MM.1S (cell line): ENCODE measurements around the gene C2CD2.
A peak's percentile ranks its signal among the peaks of the same experiment; 100 is the strongest.

Experiments
- DNase-seq: peaks from one replicate; pipeline ENCODE4 v3.0.0-alpha.2; 2015
- H2AFZ ChIP-seq: fragments of 300-600 bp; sonication (generic); 2 replicates; pipeline ENCODE4 v1.6.0; 2016; ENCODE audit warnings: antibody characterized with exemption, low read length
- H3F3A ChIP-seq: fragments of 300-600 bp; sonication (generic); 2 replicates; pipeline ENCODE4 v1.6.1; 2016; ENCODE audit warnings: mild to moderate bottlenecking, antibody characterized with exemption, low read length, moderate library complexity, mixed read lengths; ENCODE audit not compliant: insufficient read depth
- H3K27ac ChIP-seq: fragments of 300-600 bp; sonication (generic); 2 replicates; pipeline ENCODE4 v1.5.1; 2016; ENCODE audit warnings: mild to moderate bottlenecking, low read length
- H3K27me3 ChIP-seq: fragments of 300-600 bp; sonication (generic); replicated peaks from 2 replicates; pipeline ENCODE4 v1.6.0; 2016; ENCODE audit warnings: low read length; ENCODE audit not compliant: insufficient read depth
- H3K36me3 ChIP-seq: fragments of 300-600 bp; sonication (generic); replicated peaks from 2 replicates; pipeline ENCODE4 v1.6.1; 2016; ENCODE audit warnings: mild to moderate bottlenecking, low read length, mixed read lengths; ENCODE audit not compliant: insufficient read depth
- H3K4me1 ChIP-seq: fragments of 300-600 bp; sonication (generic); 2 replicates; pipeline ENCODE4 v1.6.1; 2016; ENCODE audit warnings: low read length, mixed read lengths
- H3K4me2 ChIP-seq: fragments of 300-600 bp; sonication (generic); 2 replicates; pipeline ENCODE4 v1.6.0; 2016; ENCODE audit warnings: low read depth, low read length
- H3K4me3 ChIP-seq: fragments of 300-600 bp; sonication (generic); 2 replicates; pipeline ENCODE4 v1.5.1; 2016; ENCODE audit warnings: low read length, mixed read lengths
- H3K79me2 ChIP-seq: fragments of 300-600 bp; sonication (generic); 2 replicates; pipeline ENCODE4 v1.6.1; 2016; ENCODE audit warnings: mixed run types, low read length, mixed read lengths
- H3K9ac ChIP-seq: fragments of 300-600 bp; sonication (generic); 2 replicates; pipeline ENCODE4 v1.6.1; 2016; ENCODE audit warnings: low read length, mixed read lengths
- H3K9me2 ChIP-seq: fragments of 300-600 bp; sonication (generic); replicated peaks from 2 replicates; pipeline ENCODE4 v1.6.1; 2016; ENCODE audit warnings: mild to moderate bottlenecking, low read length, mixed read lengths; ENCODE audit not compliant: insufficient read depth
- H3K9me3 ChIP-seq: fragments of 300-600 bp; sonication (generic); replicated peaks from 2 replicates; pipeline ENCODE4 v1.6.1; 2016; ENCODE audit warnings: mild to moderate bottlenecking, low read length, mixed read lengths; ENCODE audit not compliant: insufficient read depth
- H4K20me1 ChIP-seq: fragments of 300-600 bp; sonication (generic); 2 replicates; pipeline ENCODE4 v1.6.1; 2016; ENCODE audit warnings: mild to moderate bottlenecking, low read length, moderate library complexity, mixed read lengths; ENCODE audit not compliant: insufficient read depth
- EZH2 ChIP-seq: fragments of 300-600 bp; sonication (generic); optimal IDR thresholded peaks from 2 replicates; pipeline ENCODE3; 2017; ENCODE audit warnings: low read depth, mild to moderate bottlenecking, antibody characterized with exemption, low read length, mixed read lengths
- EZH2phosphoT487 ChIP-seq: fragments of 300-600 bp; sonication (generic); IDR thresholded peaks from 2 replicates; pipeline ENCODE4 v1.6.1; 2018; ENCODE audit warnings: antibody characterized with exemption, low read length
- TF ChIP-seq, protein P1 (sequence below): fragments of 300-600 bp; sonication (generic); IDR thresholded peaks from 2 replicates; pipeline ENCODE4 v1.5.1; 2016; ENCODE audit warnings: antibody characterized with exemption, low read length, mixed read lengths

The C2CD2 gene

GRCh38 chr21:41873426-41873825, 80.4 kb downstream of the C2CD2 start:
- H3K27ac ChIP-seq: peak overlapping the region; percentile 22; the same call in 1 of the 2 replicates
- H2AFZ ChIP-seq: no peak overlapping the region
- peaks cover 16% of the 10 kb centered on the region for H3F3A ChIP-seq
- H4K20me1 ChIP-seq: no peaks in the 10 kb centered on the region
- H3K4me2 ChIP-seq: peak overlapping the region; percentile 2; the same call in 1 of the 2 replicates
- no peaks in the 10 kb centered on the region for H3K36me3 ChIP-seq
- H3K4me3 ChIP-seq: no peak overlapping the region
- H3K79me2 ChIP-seq: peaks cover 45% of the 10 kb centered on the region
- no peak for TF ChIP-seq EZH2phosphoT487
- no peak for TF ChIP-seq EZH2
- TF ChIP-seq, protein P1, sequence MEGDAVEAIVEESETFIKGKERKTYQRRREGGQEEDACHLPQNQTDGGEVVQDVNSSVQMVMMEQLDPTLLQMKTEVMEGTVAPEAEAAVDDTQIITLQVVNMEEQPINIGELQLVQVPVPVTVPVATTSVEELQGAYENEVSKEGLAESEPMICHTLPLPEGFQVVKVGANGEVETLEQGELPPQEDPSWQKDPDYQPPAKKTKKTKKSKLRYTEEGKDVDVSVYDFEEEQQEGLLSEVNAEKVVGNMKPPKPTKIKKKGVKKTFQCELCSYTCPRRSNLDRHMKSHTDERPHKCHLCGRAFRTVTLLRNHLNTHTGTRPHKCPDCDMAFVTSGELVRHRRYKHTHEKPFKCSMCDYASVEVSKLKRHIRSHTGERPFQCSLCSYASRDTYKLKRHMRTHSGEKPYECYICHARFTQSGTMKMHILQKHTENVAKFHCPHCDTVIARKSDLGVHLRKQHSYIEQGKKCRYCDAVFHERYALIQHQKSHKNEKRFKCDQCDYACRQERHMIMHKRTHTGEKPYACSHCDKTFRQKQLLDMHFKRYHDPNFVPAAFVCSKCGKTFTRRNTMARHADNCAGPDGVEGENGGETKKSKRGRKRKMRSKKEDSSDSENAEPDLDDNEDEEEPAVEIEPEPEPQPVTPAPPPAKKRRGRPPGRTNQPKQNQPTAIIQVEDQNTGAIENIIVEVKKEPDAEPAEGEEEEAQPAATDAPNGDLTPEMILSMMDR: no peak
- DNase-seq: no peak
- no peaks in the 10 kb centered on the region for H3K27me3 ChIP-seq
- H3K4me1 ChIP-seq: peaks cover 22% of the 10 kb centered on the region
- H3K9ac ChIP-seq: no peak overlapping the region
- H3K9me3 ChIP-seq: no peaks in the 10 kb centered on the region
- H3K9me2 ChIP-seq: no peaks in the 10 kb centered on the region

DNA sequence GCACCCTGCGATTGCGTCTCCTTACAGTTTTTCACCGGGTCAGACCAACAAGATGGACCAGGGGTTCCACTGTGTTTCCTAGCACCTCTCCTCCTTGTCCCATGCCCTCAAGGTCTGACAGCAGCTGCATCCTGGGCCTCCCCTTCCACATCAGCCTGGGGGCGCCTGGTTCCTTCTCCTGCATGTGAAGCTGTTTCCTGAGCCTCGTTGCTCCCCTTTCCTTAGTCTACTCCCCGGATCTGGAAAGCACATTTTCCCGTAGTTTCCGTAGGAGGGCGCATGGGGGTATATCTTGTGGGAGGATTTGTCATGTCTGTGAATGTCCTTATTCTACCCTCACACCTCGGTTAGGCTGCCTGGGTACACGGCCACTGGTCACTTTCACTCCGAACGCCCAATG, 80.8 kb downstream of the C2CD2 start:
- Histone ChIP-seq H3K79me2 (peaks cover 41% of the 10 kb centered on the region), H3K4me2 (no peak overlapping the region), H3K9me3 (no peaks in the 10 kb centered on the region), H3K4me3 (no peak overlapping the region), H2AFZ (no peak overlapping the region), H3K9ac (no peak overlapping the region), H4K20me1 (no peaks in the 10 kb centered on the region), H3K36me3 (no peaks in the 10 kb centered on the region), H3K27ac (no peak overlapping the region; the same call in 1 of the 2 replicates), H3K9me2 (no peaks in the 10 kb centered on the region), H3F3A (peaks cover 18% of the 10 kb centered on the region), H3K27me3 (no peaks in the 10 kb centered on the region), H3K4me1 (peaks cover 23% of the 10 kb centered on the region)
- TF ChIP-seq, protein P1: no peak
- DNase-seq: no peak

GRCh38 chr21:41871293-41872030, 82.4 kb downstream of the C2CD2 start:
- Histone ChIP-seq H2AFZ (no peak overlapping the region), H3K4me1 (peaks cover 34% of the 10 kb centered on the region), H4K20me1 (no peaks in the 10 kb centered on the region), H3K36me3 (no peaks in the 10 kb centered on the region), H3K4me3 (no peak overlapping the region), H3K27me3 (no peaks in the 10 kb centered on the region), H3K4me2 (no peak overlapping the region), H3K9ac (no peak overlapping the region), H3K27ac (no peak overlapping the region), H3K9me2 (no peaks in the 10 kb centered on the region), H3K79me2 (peaks cover 35% of the 10 kb centered on the region), H3K9me3 (no peaks in the 10 kb centered on the region), H3F3A (peaks cover 28% of the 10 kb centered on the region)
- no peak for DNase-seq
- TF ChIP-seq, protein P1: no peak
- TF ChIP-seq EZH2phosphoT487: no peak
- no peak for TF ChIP-seq EZH2
